NCI-H748 treated with DMSO at 0.1 percent for 48 hours (cell line): Measurements from ENCODE around the gene TSTD2.
"Not testable (repeated sequence)": the region's sequence is repeated elsewhere in the genome, so short reads cannot be mapped to it uniquely, and the experiment has no call there.

ENCODE experiments used
- DNase-seq: peaks from one replicate; lab custom pipeline; 2025; lab: John Stamatoyannopoulos, UW

Gene TSTD2

GRCh38 chr9:97630591-97630990 lies 2.6 kb downstream of the TSTD2 start:
- no peak for DNase-seq

GRCh38 chr9:97629156-97629555 lies 4.0 kb downstream of the TSTD2 start:
- DNase-seq: no peak

DNA sequence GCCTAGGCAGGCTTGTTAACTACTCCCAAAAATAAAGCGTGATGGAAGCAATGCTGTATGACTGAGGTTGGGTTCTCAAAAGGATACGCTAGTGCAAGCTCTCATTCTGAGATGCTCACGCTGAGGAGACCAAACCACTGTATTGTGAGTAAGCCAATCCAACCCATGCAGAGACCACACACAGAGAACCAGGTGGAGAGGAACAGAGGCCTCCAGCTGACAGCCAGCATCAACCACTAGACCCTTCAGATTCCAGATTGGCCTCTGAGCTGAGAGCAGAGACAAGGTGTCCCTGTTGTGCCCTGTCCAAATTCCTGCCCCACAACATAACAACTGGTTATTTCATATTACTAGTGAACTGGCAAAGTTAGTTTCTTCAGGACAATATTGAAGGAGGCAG lies 4.5 kb downstream of the TSTD2 start:
- DNase-seq: no peak

DNA sequence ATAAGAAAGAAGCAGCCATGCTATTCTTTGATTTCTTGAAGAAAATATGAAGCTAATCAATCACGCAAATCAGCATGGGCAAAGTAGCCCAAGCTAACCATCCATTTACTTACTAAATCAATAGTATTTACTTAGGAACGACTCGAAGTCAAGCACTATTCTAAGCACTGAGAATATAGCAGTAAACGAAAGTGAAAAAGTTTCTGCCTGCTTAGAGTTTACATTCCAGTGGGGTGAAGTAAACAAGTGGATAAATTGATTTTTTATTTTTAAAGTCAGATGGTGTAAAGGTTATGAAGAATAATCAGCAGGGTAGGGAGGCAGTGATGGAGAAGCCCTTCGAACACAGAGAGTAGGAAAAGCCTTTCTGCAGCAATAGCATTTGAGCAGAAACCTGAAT lies 5.5 kb downstream of the TSTD2 start:
- DNase-seq: no peak

DNA sequence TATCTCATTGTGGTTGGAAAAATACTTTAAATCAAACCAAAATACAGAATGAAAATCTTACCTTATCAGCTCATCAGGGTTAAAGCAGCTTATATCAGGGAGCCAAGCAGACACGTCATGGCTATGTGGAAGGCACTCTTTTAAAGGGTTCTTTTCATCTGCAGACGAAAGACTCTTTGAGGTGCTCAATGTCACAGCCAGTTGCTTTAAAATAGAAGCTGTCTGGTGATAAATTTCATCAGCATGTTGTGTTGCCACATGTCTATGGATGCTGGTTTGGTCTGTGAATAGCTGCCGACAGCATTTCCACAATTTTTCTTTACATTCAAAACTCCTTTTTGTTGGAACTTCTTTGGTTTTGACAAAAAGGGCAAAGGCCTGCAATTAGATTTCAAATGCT lies 7.5 kb downstream of the TSTD2 start:
- DNase-seq: no peak

- no peak for DNase-seq
These were observed 9.2 kb downstream of the TSTD2 start for GRCh38 chr9:97623946-97624345.

DNA sequence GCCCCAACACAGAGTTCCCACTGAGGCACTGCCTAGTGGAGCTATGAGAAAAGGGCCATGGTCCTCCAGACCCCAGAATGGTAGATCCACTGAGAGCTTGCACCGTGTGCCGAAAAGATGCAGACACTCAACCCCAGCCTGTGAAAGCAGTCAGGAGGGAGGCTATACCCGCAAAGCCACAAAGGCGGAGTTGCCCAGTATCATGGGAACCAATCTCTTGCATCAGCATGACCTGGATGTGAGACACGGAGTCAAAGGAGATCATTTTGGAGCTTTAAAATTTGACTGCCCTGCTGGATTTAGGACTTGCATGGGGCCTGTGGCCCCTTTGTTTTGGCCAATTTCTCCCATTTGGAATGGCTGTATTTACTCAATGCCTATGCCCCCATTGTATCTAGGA lies 10.7 kb downstream of the TSTD2 start:
- DNase-seq: not testable (repeated sequence)

DNA sequence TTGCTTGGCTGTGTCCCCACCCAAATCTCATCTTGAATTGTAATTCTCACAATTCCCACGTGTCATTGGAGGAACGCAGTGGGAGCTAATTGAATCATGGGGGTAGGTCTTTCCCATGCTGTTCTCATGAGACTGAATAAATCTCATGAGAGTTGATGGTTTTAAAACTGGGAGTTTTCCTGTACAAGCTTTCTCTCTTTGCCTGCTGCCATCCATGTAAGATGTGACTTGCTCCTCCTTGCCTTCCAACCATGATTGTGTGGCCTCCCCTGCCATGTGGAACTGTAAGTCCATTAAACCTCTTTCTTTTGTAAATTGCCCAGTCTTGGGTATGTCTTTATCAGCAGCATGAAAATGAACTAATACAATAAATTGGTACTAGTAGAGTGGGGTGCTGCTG lies 13.1 kb downstream of the TSTD2 start:
- not testable (repeated sequence) for DNase-seq

GRCh38 chr9:97617939-97618416 lies 15.2 kb downstream of the TSTD2 start:
- no peak for DNase-seq

- peak; percentile 44 for DNase-seq
These were observed 17.6 kb downstream of the TSTD2 start for GRCh38 chr9:97615439-97616072.

GRCh38 chr9:97604901-97605645 lies 28.1 kb downstream of the TSTD2 start:
- DNase-seq: no peak

DNA sequence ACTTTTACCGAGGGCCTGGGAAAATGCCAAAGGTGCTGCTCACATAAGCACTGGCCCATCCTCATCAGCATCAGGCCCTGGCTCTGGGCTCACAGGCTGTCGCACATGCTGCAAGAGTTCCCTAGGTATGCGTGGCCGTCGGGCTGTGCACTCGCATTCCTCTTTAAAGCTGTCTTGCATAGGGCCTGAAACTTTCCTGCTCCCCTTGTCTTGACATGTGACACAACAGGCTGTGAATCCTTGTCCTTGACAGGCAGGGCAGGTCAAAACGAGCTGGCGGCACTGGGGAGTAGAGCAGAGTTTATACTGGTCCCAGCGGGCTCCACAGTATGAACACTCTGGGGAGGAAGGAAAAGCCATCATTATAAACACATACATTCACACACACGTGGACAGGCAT lies 30.7 kb downstream of the TSTD2 start:
- DNase-seq: no peak

DNA sequence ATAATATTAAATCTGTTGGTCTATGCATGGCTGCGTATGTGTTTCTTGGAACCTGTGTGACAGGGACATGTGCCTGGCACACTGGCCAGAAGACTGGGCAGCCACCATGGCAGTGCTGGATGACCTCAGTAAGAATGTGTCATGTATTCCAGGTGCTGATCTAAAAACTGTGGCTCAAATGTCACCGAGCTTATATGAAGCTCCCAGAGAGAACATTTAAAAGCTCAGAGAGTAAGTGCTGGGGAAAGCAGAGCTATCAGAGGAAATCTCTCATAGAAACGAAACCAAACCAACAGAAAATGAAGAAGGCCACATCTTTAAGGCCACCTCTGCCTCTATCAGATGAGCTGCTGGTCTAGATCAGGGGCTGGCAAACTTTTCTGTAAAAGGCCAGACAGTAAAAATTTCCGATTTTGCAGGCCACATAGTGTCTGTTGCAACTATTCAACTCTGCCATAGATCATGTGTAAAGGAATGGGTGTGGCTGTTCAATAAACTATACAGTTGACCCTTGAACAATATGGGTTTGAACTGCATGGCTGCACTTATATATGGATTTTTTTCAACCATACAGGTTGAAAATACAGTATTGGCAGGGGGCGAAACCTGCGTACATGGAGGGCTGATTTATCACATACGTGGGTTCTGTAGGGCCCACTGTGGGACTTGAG lies 31.8 kb downstream of the TSTD2 start:
- DNase-seq: no peak

DNA sequence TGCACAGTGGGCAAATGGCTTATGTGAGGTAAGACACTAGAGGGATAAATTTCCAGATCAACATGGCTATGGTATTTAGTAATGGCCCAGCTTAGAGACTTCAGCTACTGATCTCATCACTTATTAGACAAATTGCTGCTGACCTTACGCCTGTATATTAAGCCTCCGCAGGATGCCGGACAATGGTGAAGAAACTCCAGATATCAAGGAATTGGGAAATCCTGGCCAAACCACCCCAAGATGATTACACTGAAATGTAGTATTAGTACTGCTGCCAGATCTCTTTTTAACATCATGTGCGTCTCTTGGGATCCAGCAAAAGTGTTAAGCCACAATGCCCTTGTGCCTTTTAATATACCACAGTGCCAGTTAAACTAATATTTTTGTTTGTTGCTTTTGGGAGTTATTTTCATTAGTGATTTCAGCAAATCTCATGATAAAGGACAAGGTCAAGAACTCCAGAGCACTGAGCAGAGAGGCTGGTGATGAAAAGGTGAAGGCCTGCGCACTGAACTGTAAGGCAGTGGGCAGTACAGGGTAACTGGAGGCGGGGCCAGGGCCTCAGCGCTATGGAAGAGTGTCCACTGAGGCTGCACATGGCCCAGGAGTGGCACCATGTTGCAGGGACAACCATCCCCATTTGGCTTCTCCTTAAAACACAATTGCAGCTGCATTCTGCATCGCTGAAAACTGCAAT lies 32.5 kb downstream of the TSTD2 start:
- no peak for DNase-seq

- no peak for DNase-seq
These were observed 33.8 kb downstream of the TSTD2 start for GRCh38 chr9:97599314-97599846.

GRCh38 chr9:97598461-97599288 lies 34.5 kb downstream of the TSTD2 start:
- DNase-seq: peak; percentile 68

DNA sequence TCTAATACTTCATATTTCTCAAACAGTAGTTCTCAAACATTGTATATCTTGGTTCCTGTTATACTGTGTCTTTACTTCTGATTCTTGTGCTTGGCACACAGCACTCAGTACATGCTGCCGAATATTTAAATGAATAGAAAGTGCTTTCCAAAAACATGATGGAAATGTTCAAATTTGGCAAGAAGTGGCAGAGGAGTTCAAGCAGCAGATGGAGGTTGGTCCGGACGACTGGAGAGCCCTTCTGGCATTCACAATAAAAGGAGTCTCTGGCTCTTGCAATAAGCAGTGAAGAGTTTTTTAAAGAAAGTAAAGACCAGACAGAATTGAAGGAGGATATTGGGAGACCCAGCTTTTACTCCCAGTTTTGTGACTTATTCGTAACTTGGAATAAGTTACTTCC lies 36.3 kb downstream of the TSTD2 start:
- no peak for DNase-seq

GRCh38 chr9:97594381-97594921 lies 38.7 kb downstream of the TSTD2 start:
- no peak for DNase-seq

DNA sequence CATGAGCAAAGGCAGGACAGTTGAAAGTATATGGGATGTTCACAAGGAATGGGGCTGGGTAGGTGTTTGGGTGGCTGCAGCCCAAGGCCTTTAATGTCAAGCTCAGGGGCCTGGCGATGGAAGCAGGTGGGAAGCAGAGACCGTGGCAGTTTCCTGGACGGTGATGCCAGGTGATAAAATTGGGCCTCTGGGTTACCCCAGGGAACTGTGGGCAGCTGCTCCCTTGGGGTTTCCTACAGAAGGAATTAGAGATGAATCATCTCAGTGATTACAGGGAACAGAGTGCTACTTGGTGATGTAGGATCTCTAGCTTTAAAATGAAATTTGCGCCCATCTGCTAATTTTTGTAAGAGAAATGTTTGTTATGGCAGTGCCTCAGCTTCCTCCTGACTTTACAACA lies 39.2 kb downstream of the TSTD2 start:
- no peak for DNase-seq

DNA sequence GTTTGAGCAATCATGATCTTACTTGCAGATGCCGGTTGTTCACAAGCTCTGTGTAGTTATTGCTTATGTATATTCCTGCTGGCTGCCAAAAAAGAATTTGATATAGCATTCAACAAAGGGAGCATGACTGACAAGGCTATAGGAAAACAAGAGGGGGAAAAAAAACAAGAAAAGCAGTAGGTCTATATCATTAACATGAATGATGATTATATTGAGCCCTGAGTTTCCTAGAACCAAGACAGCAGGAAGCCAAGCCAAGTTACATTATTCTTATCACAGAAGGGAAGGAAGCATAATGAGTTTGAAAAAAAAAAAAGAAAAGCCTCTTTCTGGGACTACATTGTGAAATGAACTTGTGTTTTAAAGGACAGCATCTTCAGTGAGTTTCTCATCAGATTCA lies 41.0 kb downstream of the TSTD2 start:
- no peak for DNase-seq

GRCh38 chr9:97591535-97591934 lies 41.6 kb downstream of the TSTD2 start:
- DNase-seq: no peak
